WERI-Rb-1 (cell line): Measurements from ENCODE around the gene AFF4.

Experiments
- DNase-seq: peaks from one replicate; pipeline ENCODE4 v3.0.0-alpha.2; 2020
- H3K27ac ChIP-seq: fragments of 250-450 bp; sonication (Bioruptor Pico); 2 replicates; pipeline ENCODE4 v1.5.1; 2020; ENCODE audit warnings: mild to moderate bottlenecking, moderate library complexity
- H3K27me3 ChIP-seq: fragments of 250-450 bp; sonication (Bioruptor Pico); 2 replicates; pipeline ENCODE4 v1.5.1; 2021; ENCODE audit warnings: mild to moderate bottlenecking, low read depth, moderate library complexity; ENCODE audit not compliant: insufficient read depth, severe bottlenecking
- H3K36me3 ChIP-seq: fragments of 250-450 bp; sonication (Bioruptor Pico); 2 replicates; pipeline ENCODE4 v1.5.1; 2020; ENCODE audit warnings: mild to moderate bottlenecking, moderate library complexity
- H3K4me3 ChIP-seq: 2 replicates; pipeline ENCODE4 v1.5.1; 2011; ENCODE audit warnings: low read depth, mild to moderate bottlenecking, control low read depth, low read length
- H3K9me3 ChIP-seq: fragments of 250-450 bp; sonication (Bioruptor Pico); 2 replicates; pipeline ENCODE4 v1.5.1; 2021; ENCODE audit warnings: mild to moderate bottlenecking, moderate library complexity; ENCODE audit not compliant: severe bottlenecking
- CTCF ChIP-seq: IDR thresholded peaks from 2 replicates; pipeline ENCODE4 v1.5.1; 2011; ENCODE audit warnings: low read depth, mild to moderate bottlenecking, control low read depth, inconsistent platforms, low read length

Gene AFF4

GRCh38 chr5:132916086-132916485, 47.3 kb downstream of the AFF4 start:
- Histone ChIP-seq H3K4me3 (no peak overlapping the region), H3K36me3 (peaks cover 55% of the 10 kb centered on the region), H3K27ac (no peak overlapping the region)

GRCh38 chr5:132915681-132916080, 47.8 kb downstream of the AFF4 start:
- TF ChIP-seq CTCF, result no peak
- Histone ChIP-seq H3K27ac (no peak overlapping the region), H3K27me3 (no peaks in the 10 kb centered on the region), H3K36me3 (peaks cover 57% of the 10 kb centered on the region), H3K9me3 (no peaks in the 10 kb centered on the region), H3K4me3 (no peak overlapping the region)
- no peak for DNase-seq

More at GRCh38 chr5:132916086-132916485, 47.3 kb downstream of the AFF4 start:
- no peak for TF ChIP-seq CTCF
- Histone ChIP-seq H3K27me3 (no peaks in the 10 kb centered on the region), H3K9me3 (no peaks in the 10 kb centered on the region)
- DNase-seq, result no peak

- no peak for TF ChIP-seq CTCF
- Histone ChIP-seq H3K36me3 (peaks cover 33% of the 10 kb centered on the region), H3K27ac (no peak overlapping the region), H3K4me3 (no peak overlapping the region), H3K27me3 (no peaks in the 10 kb centered on the region), H3K9me3 (no peaks in the 10 kb centered on the region)
- DNase-seq, result no peak
These were observed 53.7 kb downstream of the AFF4 start for GRCh38 chr5:132909702-132910101.

GRCh38 chr5:132907161-132907560, 56.3 kb downstream of the AFF4 start:
- H3K27ac ChIP-seq, result no peak overlapping the region
- H3K4me3 ChIP-seq, result no peak overlapping the region
- peaks cover 25% of the 10 kb centered on the region for H3K36me3 ChIP-seq
- no peaks in the 10 kb centered on the region for H3K27me3 ChIP-seq
- DNase-seq, result no peak
- TF ChIP-seq CTCF, result no peak
- H3K9me3 ChIP-seq, result no peaks in the 10 kb centered on the region

- no peak for TF ChIP-seq CTCF
- no peaks in the 10 kb centered on the region for H3K27me3 ChIP-seq
- no peak overlapping the region for H3K27ac ChIP-seq
- DNase-seq, result no peak
- H3K4me3 ChIP-seq, result no peak overlapping the region
- H3K9me3 ChIP-seq, result no peaks in the 10 kb centered on the region
- peaks cover 24% of the 10 kb centered on the region for H3K36me3 ChIP-seq
These were observed 57.5 kb downstream of the AFF4 start for GRCh38 chr5:132905938-132906337.

GRCh38 chr5:132901730-132902129, 61.7 kb downstream of the AFF4 start:
- DNase-seq, result no peak
- no peaks in the 10 kb centered on the region for H3K9me3 ChIP-seq
- H3K4me3 ChIP-seq, result no peak overlapping the region
- no peaks in the 10 kb centered on the region for H3K27me3 ChIP-seq
- peaks cover 39% of the 10 kb centered on the region for H3K36me3 ChIP-seq
- TF ChIP-seq CTCF, result no peak
- H3K27ac ChIP-seq, result no peak overlapping the region
